ENCODE measurements around the gene CCNI.

DNA sequence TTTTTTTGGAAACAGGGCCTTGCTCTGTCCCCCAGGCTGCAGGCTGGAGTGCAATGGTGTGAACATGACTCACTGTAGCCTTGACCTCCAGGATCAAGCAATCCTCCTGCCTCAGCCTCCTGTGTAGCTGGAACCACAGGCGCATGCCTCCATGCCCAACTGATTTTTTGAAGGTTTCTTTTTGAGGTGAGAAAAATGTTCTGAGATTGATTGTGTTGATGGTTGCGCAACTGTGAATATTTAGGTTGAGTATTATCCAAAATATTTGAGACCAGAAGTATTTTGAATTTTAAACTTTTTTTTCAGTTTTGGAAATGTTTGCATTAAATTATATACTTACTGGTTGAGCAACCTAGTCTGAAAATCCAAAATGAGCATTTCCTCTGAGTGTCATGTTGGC is 2.6 kb upstream of the CCNI start:
- TF ChIP-seq POLR2A (IDR thresholded peaks at IDR 0.05; ENCODE audit: insufficient read depth in 1 of 2, low read depth in 2 of 2, low read length in 2 of 2): no peak
- TF ChIP-seq POLR2AphosphoS5 (IDR thresholded peaks at IDR 0.05; ENCODE audit: low read depth, low read length): no peak
- no peak for TF ChIP-seq BHLHE40 (IDR thresholded peaks at IDR 0.05; ENCODE audit: low read length)
- TF ChIP-seq, protein P1, sequence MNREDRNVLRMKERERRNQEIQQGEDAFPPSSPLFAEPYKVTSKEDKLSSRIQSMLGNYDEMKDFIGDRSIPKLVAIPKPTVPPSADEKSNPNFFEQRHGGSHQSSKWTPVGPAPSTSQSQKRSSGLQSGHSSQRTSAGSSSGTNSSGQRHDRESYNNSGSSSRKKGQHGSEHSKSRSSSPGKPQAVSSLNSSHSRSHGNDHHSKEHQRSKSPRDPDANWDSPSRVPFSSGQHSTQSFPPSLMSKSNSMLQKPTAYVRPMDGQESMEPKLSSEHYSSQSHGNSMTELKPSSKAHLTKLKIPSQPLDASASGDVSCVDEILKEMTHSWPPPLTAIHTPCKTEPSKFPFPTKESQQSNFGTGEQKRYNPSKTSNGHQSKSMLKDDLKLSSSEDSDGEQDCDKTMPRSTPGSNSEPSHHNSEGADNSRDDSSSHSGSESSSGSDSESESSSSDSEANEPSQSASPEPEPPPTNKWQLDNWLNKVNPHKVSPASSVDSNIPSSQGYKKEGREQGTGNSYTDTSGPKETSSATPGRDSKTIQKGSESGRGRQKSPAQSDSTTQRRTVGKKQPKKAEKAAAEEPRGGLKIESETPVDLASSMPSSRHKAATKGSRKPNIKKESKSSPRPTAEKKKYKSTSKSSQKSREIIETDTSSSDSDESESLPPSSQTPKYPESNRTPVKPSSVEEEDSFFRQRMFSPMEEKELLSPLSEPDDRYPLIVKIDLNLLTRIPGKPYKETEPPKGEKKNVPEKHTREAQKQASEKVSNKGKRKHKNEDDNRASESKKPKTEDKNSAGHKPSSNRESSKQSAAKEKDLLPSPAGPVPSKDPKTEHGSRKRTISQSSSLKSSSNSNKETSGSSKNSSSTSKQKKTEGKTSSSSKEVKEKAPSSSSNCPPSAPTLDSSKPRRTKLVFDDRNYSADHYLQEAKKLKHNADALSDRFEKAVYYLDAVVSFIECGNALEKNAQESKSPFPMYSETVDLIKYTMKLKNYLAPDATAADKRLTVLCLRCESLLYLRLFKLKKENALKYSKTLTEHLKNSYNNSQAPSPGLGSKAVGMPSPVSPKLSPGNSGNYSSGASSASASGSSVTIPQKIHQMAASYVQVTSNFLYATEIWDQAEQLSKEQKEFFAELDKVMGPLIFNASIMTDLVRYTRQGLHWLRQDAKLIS (CRISPR knock-in tag; IDR thresholded peaks at IDR 0.05): no peak
- TF ChIP-seq NCOR1 (IDR thresholded peaks at IDR 0.05; ENCODE audit: borderline replicate concordance, low read length): no peak
- no peak for TF ChIP-seq NR3C1 (CRISPR knock-in tag; IDR thresholded peaks at IDR 0.05)
- TF ChIP-seq, protein P2, sequence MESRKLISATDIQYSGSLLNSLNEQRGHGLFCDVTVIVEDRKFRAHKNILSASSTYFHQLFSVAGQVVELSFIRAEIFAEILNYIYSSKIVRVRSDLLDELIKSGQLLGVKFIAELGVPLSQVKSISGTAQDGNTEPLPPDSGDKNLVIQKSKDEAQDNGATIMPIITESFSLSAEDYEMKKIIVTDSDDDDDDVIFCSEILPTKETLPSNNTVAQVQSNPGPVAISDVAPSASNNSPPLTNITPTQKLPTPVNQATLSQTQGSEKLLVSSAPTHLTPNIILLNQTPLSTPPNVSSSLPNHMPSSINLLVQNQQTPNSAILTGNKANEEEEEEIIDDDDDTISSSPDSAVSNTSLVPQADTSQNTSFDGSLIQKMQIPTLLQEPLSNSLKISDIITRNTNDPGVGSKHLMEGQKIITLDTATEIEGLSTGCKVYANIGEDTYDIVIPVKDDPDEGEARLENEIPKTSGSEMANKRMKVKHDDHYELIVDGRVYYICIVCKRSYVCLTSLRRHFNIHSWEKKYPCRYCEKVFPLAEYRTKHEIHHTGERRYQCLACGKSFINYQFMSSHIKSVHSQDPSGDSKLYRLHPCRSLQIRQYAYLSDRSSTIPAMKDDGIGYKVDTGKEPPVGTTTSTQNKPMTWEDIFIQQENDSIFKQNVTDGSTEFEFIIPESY (CRISPR knock-in tag; IDR thresholded peaks at IDR 0.05): no peak
- TF ChIP-seq PHF8 (CRISPR knock-in tag; IDR thresholded peaks at IDR 0.05): no peak
- TF ChIP-seq, protein P3, sequence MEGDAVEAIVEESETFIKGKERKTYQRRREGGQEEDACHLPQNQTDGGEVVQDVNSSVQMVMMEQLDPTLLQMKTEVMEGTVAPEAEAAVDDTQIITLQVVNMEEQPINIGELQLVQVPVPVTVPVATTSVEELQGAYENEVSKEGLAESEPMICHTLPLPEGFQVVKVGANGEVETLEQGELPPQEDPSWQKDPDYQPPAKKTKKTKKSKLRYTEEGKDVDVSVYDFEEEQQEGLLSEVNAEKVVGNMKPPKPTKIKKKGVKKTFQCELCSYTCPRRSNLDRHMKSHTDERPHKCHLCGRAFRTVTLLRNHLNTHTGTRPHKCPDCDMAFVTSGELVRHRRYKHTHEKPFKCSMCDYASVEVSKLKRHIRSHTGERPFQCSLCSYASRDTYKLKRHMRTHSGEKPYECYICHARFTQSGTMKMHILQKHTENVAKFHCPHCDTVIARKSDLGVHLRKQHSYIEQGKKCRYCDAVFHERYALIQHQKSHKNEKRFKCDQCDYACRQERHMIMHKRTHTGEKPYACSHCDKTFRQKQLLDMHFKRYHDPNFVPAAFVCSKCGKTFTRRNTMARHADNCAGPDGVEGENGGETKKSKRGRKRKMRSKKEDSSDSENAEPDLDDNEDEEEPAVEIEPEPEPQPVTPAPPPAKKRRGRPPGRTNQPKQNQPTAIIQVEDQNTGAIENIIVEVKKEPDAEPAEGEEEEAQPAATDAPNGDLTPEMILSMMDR (CRISPR knock-in tag; IDR thresholded peaks at IDR 0.05): no peak
